DMS53 treated with DMSO at 0.1 percent for 48 hours (cell line): Measurements from ENCODE around the gene GAN.
"Not testable (repeated sequence)": the region's sequence is repeated elsewhere in the genome, so short reads cannot be mapped to it uniquely, and the experiment has no call there.

Experiments used
- DNase-seq: peaks from one replicate; lab custom pipeline; 2025; ENCODE audit not compliant: unreplicated experiment; lab: John Stamatoyannopoulos, UW

The GAN gene

GRCh38 chr16:81397058-81397878, 82.5 kb downstream of the GAN start:
- DNase-seq, result no peak

GRCh38 chr16:81397879-81398520, 83.2 kb downstream of the GAN start:
- no peak for DNase-seq

- no peak for DNase-seq
These were observed 85.1 kb downstream of the GAN start for GRCh38 chr16:81399909-81400308.

- DNase-seq, result no peak
These were observed 86.5 kb downstream of the GAN start for GRCh38 chr16:81401035-81401950.

GRCh38 chr16:81403208-81403600, 88.4 kb downstream of the GAN start:
- no peak for DNase-seq

- peak; percentile 61 for DNase-seq
These were observed 89.0 kb downstream of the GAN start for GRCh38 chr16:81403601-81404391.

- not testable (repeated sequence) for DNase-seq
These were observed 90.2 kb downstream of the GAN start for GRCh38 chr16:81405002-81405401.

- no peak for DNase-seq
These were observed 90.9 kb downstream of the GAN start for GRCh38 chr16:81405702-81406113.

- DNase-seq, result no peak
These were observed 93.7 kb downstream of the GAN start for GRCh38 chr16:81408409-81408950.

GRCh38 chr16:81409016-81409556, 94.3 kb downstream of the GAN start:
- DNase-seq, result no peak

GRCh38 chr16:81410643-81411293, 96.0 kb downstream of the GAN start:
- DNase-seq, result no peak

GRCh38 chr16:81413245-81413990, 98.7 kb downstream of the GAN start:
- DNase-seq, result no peak

GRCh38 chr16:81415751-81416150, 101.0 kb downstream of the GAN start:
- no peak for DNase-seq

- no peak for DNase-seq
These were observed 102.0 kb downstream of the GAN start for GRCh38 chr16:81416749-81417148.

GRCh38 chr16:81417210-81417609, 102.4 kb downstream of the GAN start:
- DNase-seq, result no peak

GRCh38 chr16:81419806-81420205, 105.0 kb downstream of the GAN start:
- no peak for DNase-seq

GRCh38 chr16:81421126-81421525, 106.4 kb downstream of the GAN start:
- DNase-seq, result no peak

GRCh38 chr16:81421536-81421935, 106.8 kb downstream of the GAN start:
- no peak for DNase-seq

- not testable (repeated sequence) for DNase-seq
These were observed 107.4 kb downstream of the GAN start for GRCh38 chr16:81422153-81422552.
